Measurements from ENCODE around the gene PPM1E. TPM values are rescaled to one million over a fixed set of nuclear protein-coding genes. Genes with fewer than 3 reads are reported as not detected.
"Not testable (repeated sequence)": the region's sequence is repeated elsewhere in the genome, so short reads cannot be mapped to it uniquely, and the experiment has no call there.

The PPM1E gene
- total RNA-seq, 4 donors from 2014 or later, result 0.42 to 0.91 (median 0.67) TPM

DNA sequence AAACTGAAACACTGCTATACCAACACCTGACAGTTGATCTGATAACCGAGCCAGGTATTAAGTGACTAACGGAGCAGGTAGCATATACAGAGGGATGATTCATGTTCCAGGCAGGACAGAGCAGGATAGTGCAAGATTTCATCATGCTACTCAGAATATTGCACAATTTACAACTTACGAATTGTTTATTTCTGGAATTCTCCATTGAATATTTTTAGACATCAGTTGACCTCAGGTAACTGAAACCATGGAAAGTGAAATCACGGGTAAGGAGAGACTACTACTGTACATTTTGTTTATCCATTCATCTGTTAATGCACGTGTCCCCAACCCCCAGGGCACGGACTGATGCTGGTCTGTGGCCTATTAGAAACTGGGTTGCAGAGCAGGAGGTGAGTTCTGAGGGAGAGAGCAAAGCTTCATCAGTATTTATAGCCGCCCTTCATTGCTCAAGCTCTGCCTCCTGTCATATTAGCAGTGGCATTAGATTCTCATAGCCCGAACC, 14.5 kb upstream of the PPM1E start:
- H3K4me1 ChIP-seq, result no peaks in the 10 kb centered on the region
- TF ChIP-seq POLR2A (IDR thresholded peaks at IDR 0.05; ENCODE audit: low read depth) (no peak), POLR2AphosphoS5 (IDR thresholded peaks at IDR 0.05) (no peak), EP300 (IDR thresholded peaks at IDR 0.05) (no peak)
- TF ChIP-seq, protein P1, sequence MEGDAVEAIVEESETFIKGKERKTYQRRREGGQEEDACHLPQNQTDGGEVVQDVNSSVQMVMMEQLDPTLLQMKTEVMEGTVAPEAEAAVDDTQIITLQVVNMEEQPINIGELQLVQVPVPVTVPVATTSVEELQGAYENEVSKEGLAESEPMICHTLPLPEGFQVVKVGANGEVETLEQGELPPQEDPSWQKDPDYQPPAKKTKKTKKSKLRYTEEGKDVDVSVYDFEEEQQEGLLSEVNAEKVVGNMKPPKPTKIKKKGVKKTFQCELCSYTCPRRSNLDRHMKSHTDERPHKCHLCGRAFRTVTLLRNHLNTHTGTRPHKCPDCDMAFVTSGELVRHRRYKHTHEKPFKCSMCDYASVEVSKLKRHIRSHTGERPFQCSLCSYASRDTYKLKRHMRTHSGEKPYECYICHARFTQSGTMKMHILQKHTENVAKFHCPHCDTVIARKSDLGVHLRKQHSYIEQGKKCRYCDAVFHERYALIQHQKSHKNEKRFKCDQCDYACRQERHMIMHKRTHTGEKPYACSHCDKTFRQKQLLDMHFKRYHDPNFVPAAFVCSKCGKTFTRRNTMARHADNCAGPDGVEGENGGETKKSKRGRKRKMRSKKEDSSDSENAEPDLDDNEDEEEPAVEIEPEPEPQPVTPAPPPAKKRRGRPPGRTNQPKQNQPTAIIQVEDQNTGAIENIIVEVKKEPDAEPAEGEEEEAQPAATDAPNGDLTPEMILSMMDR (IDR thresholded peaks at IDR 0.05), result no peak
- WGBS, result 87% methylated on average over 8 of the region's 8 CpGs

DNA sequence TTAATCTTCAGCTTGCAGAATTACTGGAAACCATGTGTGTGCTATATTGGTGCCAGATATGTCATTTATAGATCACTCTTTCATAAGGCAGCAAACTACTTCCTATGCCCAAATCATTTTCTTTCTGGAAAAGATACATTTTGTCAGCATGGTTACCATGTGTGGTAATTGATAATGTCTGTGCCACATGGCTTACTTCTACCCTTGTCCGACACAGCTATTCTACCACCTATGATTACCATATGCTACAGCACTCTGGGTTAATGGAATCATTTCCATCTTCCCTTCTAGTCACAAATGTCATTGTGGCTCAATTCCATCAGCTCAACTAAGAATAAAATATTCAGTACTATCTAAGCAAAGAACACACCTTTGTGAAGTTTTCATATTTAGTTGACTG, 8.0 kb upstream of the PPM1E start:
- 87% methylated on average over 1 of the region's 1 CpG for WGBS
- intact Hi-C loops (cut with DNase I), result no loop called here

More for the DNA sequence above, 14.5 kb upstream of the PPM1E start:
- no peaks in the 10 kb centered on the region for H3K27me3 ChIP-seq
- no peak for DNase-seq (ENCODE audit: extremely low spot score)
- H3K9me3 ChIP-seq, result no peaks in the 10 kb centered on the region
- no peak overlapping the region for H3K27ac ChIP-seq (replicated peaks in 1 of 4)
- H3K36me3 ChIP-seq, result peaks cover 0 to 2% (median 0%) of the 10 kb centered on the region in 4 donors
- H3K4me3 ChIP-seq, result no peak overlapping the region
- intact Hi-C loops (cut with DNase I), result no loop called here

DNA sequence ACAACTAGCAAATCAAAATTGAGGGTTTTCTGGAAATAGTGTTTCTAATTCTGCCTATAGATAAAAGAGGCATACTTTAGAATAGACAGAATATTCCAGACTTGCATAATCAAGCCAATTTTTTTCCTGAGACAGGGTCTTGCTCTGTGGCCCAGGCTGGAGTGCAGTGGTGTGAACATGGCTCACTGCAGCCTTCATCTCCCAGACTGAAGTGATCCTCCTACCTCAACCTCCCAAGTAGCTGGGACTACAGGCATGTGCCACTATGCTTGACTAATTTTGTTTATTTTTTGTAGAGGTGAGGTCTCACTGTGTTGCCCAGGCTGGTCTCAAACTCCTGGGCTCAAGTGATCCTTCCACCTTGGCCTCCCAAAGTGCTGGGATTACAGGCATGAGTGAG, 6.0 kb upstream of the PPM1E start:
- H3K27ac ChIP-seq (replicated peaks in 1 of 4); H3K36me3 ChIP-seq; DNase-seq (ENCODE audit: extremely low spot score); H3K4me3 ChIP-seq; H3K27me3 ChIP-seq; H3K9me3 ChIP-seq; H3K4me1 ChIP-seq; intact Hi-C loops (cut with DNase I): not testable (repeated sequence)

More for the DNA sequence above, 8.0 kb upstream of the PPM1E start:
- H3K27ac ChIP-seq (replicated peaks in 1 of 4), result no peak overlapping the region
- DNase-seq (ENCODE audit: extremely low spot score), result no peak
- H3K36me3 ChIP-seq, result no peaks in the 10 kb centered on the region
- no peaks in the 10 kb centered on the region for H3K27me3 ChIP-seq
- H3K9me3 ChIP-seq, result no peaks in the 10 kb centered on the region
- no peaks in the 10 kb centered on the region for H3K4me1 ChIP-seq
- no peak for TF ChIP-seq EP300 (IDR thresholded peaks at IDR 0.05)
- no peak overlapping the region for H3K4me3 ChIP-seq

DNA sequence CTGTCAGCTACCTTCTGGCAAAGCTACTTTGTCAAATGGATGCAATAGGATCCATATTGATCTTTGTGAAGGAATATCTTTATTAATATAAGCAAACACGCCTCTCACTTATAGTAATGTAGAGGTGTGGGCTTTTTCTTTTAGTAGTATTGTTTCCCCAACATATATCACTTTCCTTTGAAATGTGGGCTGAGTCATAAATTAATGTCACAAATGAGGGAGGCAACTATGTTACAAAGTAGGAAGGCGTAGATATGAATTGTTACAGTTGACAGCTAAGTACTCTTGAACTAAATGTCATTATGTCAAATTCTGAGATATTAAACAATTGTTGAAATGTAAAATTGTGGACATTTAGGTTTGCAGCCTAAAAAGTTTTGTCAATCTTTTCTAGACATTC, 2.6 kb upstream of the PPM1E start:
- intact Hi-C loops (cut with DNase I), result no loop called here

DNA sequence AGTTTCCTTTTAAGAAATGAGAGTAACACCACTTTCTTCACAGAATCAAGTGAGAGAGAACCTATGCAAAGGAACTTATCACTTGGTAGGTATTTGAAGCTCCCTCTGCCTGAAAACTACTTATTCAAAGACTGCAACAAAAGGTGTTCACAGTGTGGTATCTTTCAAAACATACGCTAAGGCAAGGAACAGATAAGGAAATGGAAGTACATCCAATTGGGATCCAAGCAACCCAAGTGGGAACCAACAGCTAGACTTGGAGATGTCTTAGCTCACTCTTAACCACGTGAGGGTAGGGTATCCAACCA, 431 bp upstream of the PPM1E start:
- Histone ChIP-seq H3K27me3 (peaks cover 0 to 58% (median 21%) of the 10 kb centered on the region in 4 donors), H3K27ac (replicated peaks in 1 of 4) (no peak overlapping the region), H3K4me1 (peaks cover 12 to 23% (median 21%) of the 10 kb centered on the region in 4 donors), H3K4me3 (peak overlapping the region; percentile 55 to 65 (median 58)), H3K36me3 (no peaks in the 10 kb centered on the region), H3K9me3 (no peaks in the 10 kb centered on the region)
- intact Hi-C loops (cut with DNase I), result no loop called here
- no peak for DNase-seq (ENCODE audit: extremely low spot score)
- 23% methylated on average over 2 of the region's 2 CpGs for WGBS
- TF ChIP-seq POLR2A (IDR thresholded peaks at IDR 0.05; ENCODE audit: low read depth) (no peak), POLR2AphosphoS5 (IDR thresholded peaks at IDR 0.05) (no peak), EP300 (IDR thresholded peaks at IDR 0.05) (no peak)
- TF ChIP-seq, protein P1 (IDR thresholded peaks at IDR 0.05), result no peak

More for the DNA sequence above, 2.6 kb upstream of the PPM1E start:
- H3K36me3 ChIP-seq, result no peaks in the 10 kb centered on the region
- no peak for DNase-seq (ENCODE audit: extremely low spot score)
- H3K4me3 ChIP-seq, result no peak overlapping the region
- H3K27me3 ChIP-seq, result peaks cover 0 to 37% (median 18%) of the 10 kb centered on the region in 4 donors
- WGBS, result 76% methylated on average over 2 of the region's 2 CpGs
- H3K9me3 ChIP-seq, result no peaks in the 10 kb centered on the region
- TF ChIP-seq, protein P1 (IDR thresholded peaks at IDR 0.05), result no peak
- TF ChIP-seq POLR2AphosphoS5 (IDR thresholded peaks at IDR 0.05) (no peak), POLR2A (IDR thresholded peaks at IDR 0.05; ENCODE audit: low read depth) (no peak), EP300 (IDR thresholded peaks at IDR 0.05) (no peak)
- no peak overlapping the region for H3K27ac ChIP-seq (replicated peaks in 1 of 4)
- H3K4me1 ChIP-seq, result peaks cover 12 to 23% (median 21%) of the 10 kb centered on the region in 4 donors

Data from esophagus muscularis mucosa (tissue), 4 donors.